Stomach (tissue), 9 donors: Measurements from ENCODE around the gene CHD9. TPM values are rescaled to one million over a fixed set of nuclear protein-coding genes. Genes with fewer than 3 reads are reported as not detected.

Source experiments
- DNase-seq, 2 donors: peaks; one replicate each; pipeline versions ENCODE4 v3.0.0 to v3.0.0-alpha.2; 2013 to 2019
- H3K27ac ChIP-seq, 5 donors: fragments of 200-600 bp in 4 of 5; sonication (generic) in 4 of 5; one replicate each; pipeline ENCODE4 v1.5.1; 2013 to 2019; ENCODE audit warnings: mild to moderate bottlenecking in 1 of 5, moderate library complexity in 1 of 5
- H3K27me3 ChIP-seq, 3 donors: fragments of 200-600 bp; sonication (generic); one replicate each; pipeline ENCODE4 v1.5.1; 2017 to 2019; ENCODE audit warnings: mixed run types in 1 of 3
- H3K36me3 ChIP-seq, 4 donors: fragments of 200-600 bp; sonication (generic); 1 replicate in 3 of 4; 2 replicates in 1 of 4; pipeline ENCODE4 v1.5.1; 2016 to 2019
- H3K4me1 ChIP-seq, 4 donors: fragments of 200-600 bp; sonication (generic); one replicate each; pipeline ENCODE4 v1.5.1; 2016 to 2019
- H3K4me3 ChIP-seq, 4 donors: fragments of 200-600 bp; sonication (generic) in 3 of 4; one replicate each; pipeline ENCODE4 v1.5.1; 2016 to 2019; ENCODE audit warnings: mild to moderate bottlenecking in 1 of 4
- H3K9me3 ChIP-seq, 4 donors: fragments of 200-600 bp; sonication (generic); one replicate each; pipeline ENCODE4 v1.5.1; 2016 to 2019
- CTCF ChIP-seq, 7 experiments: fragments of 450-650 bp in 4 of 7; fragments of 200-600 bp in 3 of 7; sonication (generic) in 3 of 7; IDR thresholded peaks; one replicate each; pipeline ENCODE4 v1.5.1; 2016 to 2019; ENCODE audit warnings: antibody characterized with exemption in 7 of 7, control low read depth in 2 of 7, mild to moderate bottlenecking in 1 of 7
- EP300 ChIP-seq: sonication (generic); formaldehyde crosslinking; IDR thresholded peaks from one replicate; pipeline ENCODE4 v1.6.1; 2017; ENCODE audit warnings: antibody characterized with exemption
- POLR2A ChIP-seq, 4 donors: fragments of 450-650 bp; IDR thresholded peaks; one replicate each; pipeline ENCODE4 v1.6.1; 2016; ENCODE audit warnings: antibody characterized with exemption in 4 of 4, control low read depth in 2 of 4, mild to moderate bottlenecking in 1 of 4, moderate library complexity in 1 of 4
- POLR2AphosphoS5 ChIP-seq, 3 donors: sonication (generic); formaldehyde crosslinking; IDR thresholded peaks; one replicate each; pipeline ENCODE4 v1.6.1; 2016; ENCODE audit warnings: antibody characterized with exemption in 3 of 3
- WGBS, 5 donors: extraction: QIAGEN DNeasy Blood & Tissue Kit in 3 of 5; methylation state at CpG; one replicate each; pipeline versions ENCODE4 v1.1.5 to v1.1.7; 2013 to 2018; 5-methylcytosine and 5-hydroxymethylcytosine counted together
- intact Hi-C: fragments of 100-400 bp; cut with DNase I; formaldehyde crosslinking; loops from one replicate; pipeline ENCODE4 v1.15.1; 2023; ENCODE audit warnings: low total_unique reads
- polyA plus RNA-seq, 3 donors: library from polyadenylated mRNA; stranded (reverse); fragments of 200-250 nt; gene quantifications; one replicate each; pipeline ENCODE4 v1.2.3, GENCODE V29; 2013
- total RNA-seq, 5 donors: library from RNA; depleted of rRNA; stranded (reverse); fragments of >200 nt; gene quantifications; one replicate each; pipeline versions ENCODE4 v1.1.0 to v1.2.3, GENCODE V29; 2014 to 2016
- donor health status: healthy with polysubstance abuse.
- donor health status: Bipolar disorder and iron deficiency.
- donor health status: healthy.

The CHD9 gene
- total and polyA plus RNA-seq, 8 donors: 8.1 to 224 (median 29.4) TPM

GRCh38 chr16:53235851-53236250 is 181.1 kb downstream of the CHD9 start:
- H3K4me3 ChIP-seq: no peak overlapping the region
- no peak for DNase-seq
- peaks cover 0 to 5% (median 0%) of the 10 kb centered on the region in 4 donors for H3K4me1 ChIP-seq
- WGBS, 5 donors: 65 to 84% (median 83%) methylated on average over 3 of the region's 3 CpGs
- no peak overlapping the region for H3K27ac ChIP-seq
- H3K27me3 ChIP-seq: no peaks in the 10 kb centered on the region
- intact Hi-C loops: no loop called here
- TF ChIP-seq POLR2A (IDR thresholded peaks at IDR 0.05): no peak
- no peak for TF ChIP-seq CTCF (IDR thresholded peaks at IDR 0.05)
- no peak for TF ChIP-seq POLR2AphosphoS5 (IDR thresholded peaks at IDR 0.05)
- no peak for TF ChIP-seq EP300
- peaks cover 36 to 99% (median 94%) of the 10 kb centered on the region in 4 donors for H3K36me3 ChIP-seq
- H3K9me3 ChIP-seq: no peaks in the 10 kb centered on the region

GRCh38 chr16:53249331-53249730 is 194.5 kb downstream of the CHD9 start:
- no peak for DNase-seq
- peaks cover 0 to 7% (median 0%) of the 10 kb centered on the region in 4 donors for H3K9me3 ChIP-seq
- no peaks in the 10 kb centered on the region for H3K27me3 ChIP-seq
- no peak overlapping the region for H3K27ac ChIP-seq
- intact Hi-C loops: no loop called here
- TF ChIP-seq POLR2A (IDR thresholded peaks at IDR 0.05) (no peak), CTCF (IDR thresholded peaks at IDR 0.05) (no peak), POLR2AphosphoS5 (IDR thresholded peaks at IDR 0.05) (no peak), EP300 (no peak)
- 57 to 75% (median 61%) methylated on average over 1 of the region's 1 CpG for WGBS, 5 donors
- peaks cover 23 to 98% (median 92%) of the 10 kb centered on the region in 4 donors for H3K36me3 ChIP-seq
- H3K4me1 ChIP-seq: no peaks in the 10 kb centered on the region
- no peak overlapping the region for H3K4me3 ChIP-seq

GRCh38 chr16:53257001-53257400 is 202.2 kb downstream of the CHD9 start:
- no peak overlapping the region for H3K4me3 ChIP-seq
- H3K4me1 ChIP-seq: no peaks in the 10 kb centered on the region
- 80 to 96% (median 83%) methylated on average over 2 of the region's 2 CpGs for WGBS, 5 donors
- H3K9me3 ChIP-seq: peaks cover 0 to 10% (median 2%) of the 10 kb centered on the region in 4 donors
- H3K27me3 ChIP-seq: no peaks in the 10 kb centered on the region
- intact Hi-C loops: no loop called here
- H3K27ac ChIP-seq: no peak overlapping the region
- H3K36me3 ChIP-seq: peaks cover 12 to 97% (median 83%) of the 10 kb centered on the region in 4 donors
- DNase-seq: no peak
- TF ChIP-seq EP300: no peak
- TF ChIP-seq CTCF (IDR thresholded peaks at IDR 0.05): no peak
- TF ChIP-seq POLR2A (IDR thresholded peaks at IDR 0.05): no peak
- no peak for TF ChIP-seq POLR2AphosphoS5 (IDR thresholded peaks at IDR 0.05)

GRCh38 chr16:53258809-53259208 is 204.0 kb downstream of the CHD9 start:
- H3K36me3 ChIP-seq: peaks cover 12 to 95% (median 82%) of the 10 kb centered on the region in 4 donors
- intact Hi-C loops: no loop called here
- TF ChIP-seq EP300: no peak
- H3K4me3 ChIP-seq: no peak overlapping the region
- no peak overlapping the region for H3K27ac ChIP-seq
- no peak for DNase-seq
- H3K4me1 ChIP-seq: no peaks in the 10 kb centered on the region
- WGBS, 5 donors: 91 to 98% (median 96%) methylated on average over 3 of the region's 3 CpGs
- H3K9me3 ChIP-seq: peaks cover 0 to 7% (median 2%) of the 10 kb centered on the region in 4 donors
- no peaks in the 10 kb centered on the region for H3K27me3 ChIP-seq

- Histone ChIP-seq H3K9me3 (peaks cover 0 to 7% (median 2%) of the 10 kb centered on the region in 4 donors), H3K36me3 (peaks cover 8 to 90% (median 75%) of the 10 kb centered on the region in 4 donors)
Observed at GRCh38 chr16:53261276-53261675, 206.5 kb downstream of the CHD9 start.

More at GRCh38 chr16:53261276-53261675, 206.5 kb downstream of the CHD9 start:
- no peak for DNase-seq
- intact Hi-C loops: no loop called here
- no peak overlapping the region for H3K4me3 ChIP-seq
- WGBS, 5 donors: 80 to 100% (median 90%) methylated on average over 2 of the region's 2 CpGs
- no peaks in the 10 kb centered on the region for H3K4me1 ChIP-seq
- TF ChIP-seq CTCF (IDR thresholded peaks at IDR 0.05): no peak
- no peak for TF ChIP-seq POLR2AphosphoS5 (IDR thresholded peaks at IDR 0.05)
- no peak for TF ChIP-seq POLR2A (IDR thresholded peaks at IDR 0.05)
- no peak for TF ChIP-seq EP300
- no peaks in the 10 kb centered on the region for H3K27me3 ChIP-seq
- no peak overlapping the region for H3K27ac ChIP-seq
